MM.1S (cell line): Measurements from ENCODE around the gene MED16.

Experiments used
- CTCF ChIP-seq: fragments of 300-600 bp; sonication (generic); IDR thresholded peaks from 2 replicates; pipeline ENCODE4 v1.5.1; 2016; ENCODE audit warnings: antibody characterized with exemption, low read length, mixed read lengths
- EZH2 ChIP-seq: fragments of 300-600 bp; sonication (generic); optimal IDR thresholded peaks from 2 replicates; pipeline ENCODE3; 2017; ENCODE audit warnings: low read depth, mild to moderate bottlenecking, antibody characterized with exemption, low read length, mixed read lengths

DNA sequence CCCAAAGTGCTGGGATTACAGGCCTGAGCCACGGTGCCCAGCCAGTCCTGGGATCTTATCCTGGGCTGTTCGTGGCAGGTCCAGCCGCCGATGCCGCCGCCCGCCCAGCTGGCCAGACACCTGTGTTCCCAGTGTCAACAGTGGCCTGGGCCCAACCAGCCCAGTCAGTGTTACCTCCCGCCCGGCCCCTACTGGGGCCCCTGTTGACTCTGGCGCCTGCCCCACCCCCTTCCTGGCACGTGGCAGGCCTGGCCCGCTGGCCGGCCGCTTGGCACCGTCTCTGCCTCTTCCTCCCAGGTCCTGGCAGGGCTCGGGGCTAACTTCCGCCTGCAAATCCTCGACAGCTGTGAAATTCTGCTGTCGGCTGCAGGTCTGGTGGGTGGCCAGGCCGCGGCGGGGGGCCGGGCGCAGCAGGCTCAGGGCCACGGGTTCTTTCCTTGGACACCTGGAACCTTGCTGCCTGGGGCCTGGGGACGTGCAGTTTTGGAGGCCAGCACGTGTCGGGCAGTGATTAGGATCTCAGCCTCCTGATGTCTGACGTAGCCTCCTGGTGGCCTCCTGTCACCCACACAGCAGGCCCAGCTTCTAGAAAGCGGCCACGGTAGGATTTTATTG is 42.0 kb upstream of the MED16 start:
- TF ChIP-seq CTCF = no peak
- TF ChIP-seq EZH2 = no peak
